Activated CD4-positive, CD25-positive, alpha-beta regulatory T cell treated with anti-CD3 and anti-CD28 coated beads, Interleukin-2, amount 50 U/mL, for 16 hours (primary cell): ENCODE measurements around the gene GFAP.

Experiments
- DNase-seq: peaks from one replicate; pipeline ENCODE4 v3.0.0-alpha.2; 2020; ENCODE audit warnings: low read depth, low spot score

The GFAP gene

GRCh38 chr17:44900894-44901293 is 14.4 kb downstream of the GFAP start:
- no peak for DNase-seq

GRCh38 chr17:44899074-44899782 is 16.1 kb downstream of the GFAP start, which contains the start of gene EFTUD2:
Gene EFTUD2, minus strand, starts transcription at chr17:44899445. Its CDS starts 4,924 bp downstream, at chr17:44894521.
- peak; percentile 83 for DNase-seq

- no peak for DNase-seq
Measured at GRCh38 chr17:44898768-44899073, 16.6 kb downstream of the GFAP start.

- no peak for DNase-seq
Measured at GRCh38 chr17:44894642-44895041, 20.7 kb downstream of the GFAP start.

GRCh38 chr17:44892250-44892649 is 23.1 kb downstream of the GFAP start:
- DNase-seq: no peak

- DNase-seq: no peak
Measured at GRCh38 chr17:44889003-44889402, 26.3 kb downstream of the GFAP start.

- no peak for DNase-seq
Measured at GRCh38 chr17:44887971-44888954, 27.0 kb downstream of the GFAP start.

- no peak for DNase-seq
Measured at GRCh38 chr17:44887016-44887415, 28.3 kb downstream of the GFAP start.

- DNase-seq: no peak
Measured at GRCh38 chr17:44884941-44885340, 30.4 kb downstream of the GFAP start.

- no peak for DNase-seq
Measured at GRCh38 chr17:44881145-44881544, 34.2 kb downstream of the GFAP start.

GRCh38 chr17:44880062-44880461 is 35.2 kb downstream of the GFAP start:
- DNase-seq: no peak

GRCh38 chr17:44879376-44879775 is 35.9 kb downstream of the GFAP start:
- no peak for DNase-seq

GRCh38 chr17:44878627-44879221 is 36.6 kb downstream of the GFAP start:
- no peak for DNase-seq

GRCh38 chr17:44877121-44877520 is 38.2 kb downstream of the GFAP start:
- DNase-seq: no peak

GRCh38 chr17:44875761-44876160 is 39.5 kb downstream of the GFAP start:
- DNase-seq: no peak

GRCh38 chr17:44872131-44872768 is 43.0 kb downstream of the GFAP start:
- DNase-seq: no peak

GRCh38 chr17:44871556-44871955 is 43.7 kb downstream of the GFAP start:
- DNase-seq: no peak

- no peak for DNase-seq
Measured at GRCh38 chr17:44867841-44868240, 47.5 kb downstream of the GFAP start.

- DNase-seq: no peak
Measured at GRCh38 chr17:44865931-44866330, 49.4 kb downstream of the GFAP start.

- DNase-seq: peak; percentile 48
Measured at GRCh38 chr17:44865231-44865660, 50.1 kb downstream of the GFAP start.

- no peak for DNase-seq
Measured at GRCh38 chr17:44864831-44865230, 50.5 kb downstream of the GFAP start.
